ENCODE results near the gene TANGO6. TPM values are rescaled to one million over a fixed set of nuclear protein-coding genes. Genes with fewer than 3 reads are reported as not detected.
"Not testable (repeated sequence)": the region's sequence is repeated elsewhere in the genome, so short reads cannot be mapped to it uniquely, and the experiment has no call there.

Gene TANGO6
- total and polyA plus RNA-seq, 8 donors: 2.6 to 9.3 (median 6.3) TPM

- no peaks in the 10 kb centered on the region for H3K9me3 ChIP-seq
- FAIRE-seq: no peak
- H3K4me1 ChIP-seq: peaks cover 0 to 5% (median 3%) of the 10 kb centered on the region in 3 donors
- ATAC-seq: peak; percentile 76 to 93 (median 90)
- WGBS, 2 donors: 45 to 50% methylated on average over 11 of the region's 11 CpGs
- TF ChIP-seq, protein P1, sequence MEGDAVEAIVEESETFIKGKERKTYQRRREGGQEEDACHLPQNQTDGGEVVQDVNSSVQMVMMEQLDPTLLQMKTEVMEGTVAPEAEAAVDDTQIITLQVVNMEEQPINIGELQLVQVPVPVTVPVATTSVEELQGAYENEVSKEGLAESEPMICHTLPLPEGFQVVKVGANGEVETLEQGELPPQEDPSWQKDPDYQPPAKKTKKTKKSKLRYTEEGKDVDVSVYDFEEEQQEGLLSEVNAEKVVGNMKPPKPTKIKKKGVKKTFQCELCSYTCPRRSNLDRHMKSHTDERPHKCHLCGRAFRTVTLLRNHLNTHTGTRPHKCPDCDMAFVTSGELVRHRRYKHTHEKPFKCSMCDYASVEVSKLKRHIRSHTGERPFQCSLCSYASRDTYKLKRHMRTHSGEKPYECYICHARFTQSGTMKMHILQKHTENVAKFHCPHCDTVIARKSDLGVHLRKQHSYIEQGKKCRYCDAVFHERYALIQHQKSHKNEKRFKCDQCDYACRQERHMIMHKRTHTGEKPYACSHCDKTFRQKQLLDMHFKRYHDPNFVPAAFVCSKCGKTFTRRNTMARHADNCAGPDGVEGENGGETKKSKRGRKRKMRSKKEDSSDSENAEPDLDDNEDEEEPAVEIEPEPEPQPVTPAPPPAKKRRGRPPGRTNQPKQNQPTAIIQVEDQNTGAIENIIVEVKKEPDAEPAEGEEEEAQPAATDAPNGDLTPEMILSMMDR (IDR thresholded peaks at IDR 0.05): no peak
- no peaks in the 10 kb centered on the region for H3K27me3 ChIP-seq
- no peaks in the 10 kb centered on the region for H3K36me3 ChIP-seq
- DNase-seq: peak in 4 of 6 donors; percentile 20 to 54 (median 37)
- intact Hi-C loops (cut with DNase I): no loop called here
- no peak overlapping the region for H3K4me3 ChIP-seq
- peak overlapping the region; percentile 51 to 65 (median 58) for H3K27ac ChIP-seq
Observed at GRCh38 chr16:69057400-69058378, 214.4 kb downstream of the TANGO6 start.

DNA sequence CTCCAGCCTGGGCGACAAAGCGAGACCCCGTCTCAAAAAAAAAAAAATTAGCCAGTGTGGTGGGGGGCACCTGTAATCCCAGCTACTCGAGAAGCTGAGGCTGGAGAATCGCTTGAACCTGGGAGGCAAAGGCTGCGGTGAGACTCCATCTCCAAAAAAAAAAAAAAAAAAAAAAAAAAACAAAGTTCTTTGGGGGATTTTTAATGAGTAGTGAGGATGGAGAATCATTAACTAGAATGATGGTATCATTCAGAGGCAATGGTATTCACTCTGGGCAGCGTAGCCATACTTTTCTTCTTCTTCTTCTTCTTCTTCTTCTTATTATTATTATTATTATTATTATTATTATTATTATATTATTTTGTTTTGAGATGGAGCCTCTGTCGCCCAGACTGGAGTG is 220.2 kb downstream of the TANGO6 start:
- ATAC-seq; H3K4me1 ChIP-seq; H3K36me3 ChIP-seq; DNase-seq; H3K27me3 ChIP-seq; H3K9me3 ChIP-seq; H3K4me3 ChIP-seq; H3K27ac ChIP-seq; intact Hi-C loops (cut with DNase I); FAIRE-seq: not testable (repeated sequence)
- WGBS, 2 donors: 97 to 98% methylated on average over 8 of the region's 8 CpGs

DNA sequence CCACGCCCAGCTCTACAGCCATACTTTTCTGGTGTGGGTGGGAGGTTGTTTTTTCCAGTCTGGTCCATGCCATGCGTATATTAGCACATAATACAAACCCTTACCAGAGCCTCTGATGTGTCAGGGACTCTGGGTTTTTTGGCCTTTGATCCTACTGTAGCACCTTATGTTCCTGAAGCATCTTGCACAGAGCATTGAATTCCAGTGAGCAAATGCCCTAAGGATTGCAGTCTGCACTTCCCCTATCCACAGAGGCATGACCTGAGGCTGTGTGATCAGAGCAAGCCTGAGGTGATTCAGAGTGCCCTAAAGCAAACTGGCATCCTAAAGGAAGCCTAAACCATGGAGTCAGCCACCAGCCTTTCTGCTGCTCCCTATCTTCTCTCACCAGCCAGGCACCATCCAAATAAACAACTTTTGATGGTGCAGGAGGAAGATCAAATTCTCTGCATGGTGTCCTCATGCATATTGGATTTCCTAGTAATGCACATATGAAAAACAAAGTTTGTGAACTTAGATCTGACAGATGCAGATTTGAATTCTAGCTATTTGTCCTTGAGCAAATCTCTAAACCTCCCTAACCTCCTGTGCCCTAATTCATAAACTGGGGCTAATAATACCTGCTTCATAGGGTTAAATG is 220.9 kb downstream of the TANGO6 start:
- intact Hi-C loops (cut with DNase I): no loop called here
- TF ChIP-seq, protein P1 (IDR thresholded peaks at IDR 0.05): no peak
- FAIRE-seq (no peak), DNase-seq (peak in 1 of 6 donors; percentile 20), ATAC-seq (no peak)
- Histone ChIP-seq H3K27me3 (no peaks in the 10 kb centered on the region), H3K4me3 (no peak overlapping the region), H3K36me3 (no peaks in the 10 kb centered on the region), H3K9me3 (no peaks in the 10 kb centered on the region), H3K27ac (no peak overlapping the region), H3K4me1 (no peaks in the 10 kb centered on the region)
- WGBS, 2 donors: 98 to 100% methylated on average over 2 of the region's 2 CpGs

DNA sequence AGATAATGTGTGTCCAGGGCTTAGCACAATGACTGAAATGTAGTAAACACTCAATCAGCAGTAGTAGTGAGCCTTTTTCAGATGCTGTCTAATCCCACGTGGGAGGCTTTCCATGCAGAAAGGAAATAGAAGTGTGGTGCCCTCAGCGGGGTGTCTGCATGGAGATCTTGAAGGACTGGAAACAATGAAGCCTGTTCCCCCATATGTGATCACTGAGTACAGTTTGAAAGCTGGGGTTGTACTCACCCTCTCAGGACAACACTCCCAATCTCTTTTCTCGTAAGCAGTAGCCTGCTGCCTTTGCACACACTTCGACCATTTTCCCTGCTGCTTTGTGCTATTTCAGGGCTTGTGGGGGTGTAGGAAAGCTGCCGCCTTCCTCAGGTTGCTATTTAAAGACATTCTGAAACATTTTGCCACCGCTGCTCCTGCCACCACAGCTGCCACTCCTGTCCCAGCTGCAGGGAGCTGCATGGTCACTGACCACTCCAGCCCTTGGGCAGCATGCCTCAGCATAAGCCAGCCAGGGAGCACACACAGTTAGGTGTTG is 221.5 kb downstream of the TANGO6 start:
- Histone ChIP-seq H3K27me3 (no peaks in the 10 kb centered on the region), H3K36me3 (no peaks in the 10 kb centered on the region), H3K9me3 (no peaks in the 10 kb centered on the region), H3K4me3 (no peak overlapping the region), H3K27ac (no peak overlapping the region), H3K4me1 (no peaks in the 10 kb centered on the region)
- DNase-seq: peak in 1 of 6 donors; percentile 24
- FAIRE-seq: no peak
- no peak for ATAC-seq
- 85 to 89% methylated on average over 6 of the region's 6 CpGs for WGBS, 2 donors
- intact Hi-C loops (cut with DNase I): no loop called here
- TF ChIP-seq, protein P1 (IDR thresholded peaks at IDR 0.05): no peak

GRCh38 chr16:69069504-69069903 is 226.2 kb downstream of the TANGO6 start:
- Histone ChIP-seq H3K4me3 (no peak overlapping the region), H3K27me3 (no peaks in the 10 kb centered on the region), H3K36me3 (no peaks in the 10 kb centered on the region), H3K27ac (no peak overlapping the region), H3K9me3 (no peaks in the 10 kb centered on the region), H3K4me1 (no peaks in the 10 kb centered on the region)
- intact Hi-C loops (cut with DNase I): no loop called here
- ATAC-seq: no peak
- no peak for DNase-seq
- TF ChIP-seq, protein P1 (IDR thresholded peaks at IDR 0.05): no peak
- FAIRE-seq: no peak
- 96 to 98% methylated on average over 5 of the region's 5 CpGs for WGBS, 2 donors

Measured in pancreas (tissue), 10 donors.